ENCODE data around the gene HTR1E.
"Not testable (repeated sequence)": the region's sequence is repeated elsewhere in the genome, so short reads cannot be mapped to it uniquely, and the experiment has no call there.

HTR1E gene

DNA sequence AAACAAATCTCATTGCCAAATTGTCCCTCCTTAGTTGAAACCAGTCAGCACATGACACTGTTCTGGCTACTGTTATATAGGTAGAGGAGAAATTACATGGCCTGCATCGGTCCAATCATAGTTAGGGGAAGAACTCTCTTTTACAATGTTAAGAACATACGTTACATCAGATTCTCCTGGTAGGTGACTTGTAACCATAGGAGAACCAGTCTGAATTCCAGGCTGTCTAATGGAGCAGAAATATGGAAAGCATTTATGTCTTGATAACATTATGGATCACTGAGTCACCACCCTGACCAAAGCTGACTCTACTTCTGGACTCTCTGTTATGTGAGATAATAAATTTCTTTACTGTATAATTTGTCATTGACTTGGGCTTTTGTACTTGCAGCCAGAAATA, 40.9 kb downstream of the HTR1E start:
- no peak for DNase-seq (ENCODE audit: low read depth)

DNA sequence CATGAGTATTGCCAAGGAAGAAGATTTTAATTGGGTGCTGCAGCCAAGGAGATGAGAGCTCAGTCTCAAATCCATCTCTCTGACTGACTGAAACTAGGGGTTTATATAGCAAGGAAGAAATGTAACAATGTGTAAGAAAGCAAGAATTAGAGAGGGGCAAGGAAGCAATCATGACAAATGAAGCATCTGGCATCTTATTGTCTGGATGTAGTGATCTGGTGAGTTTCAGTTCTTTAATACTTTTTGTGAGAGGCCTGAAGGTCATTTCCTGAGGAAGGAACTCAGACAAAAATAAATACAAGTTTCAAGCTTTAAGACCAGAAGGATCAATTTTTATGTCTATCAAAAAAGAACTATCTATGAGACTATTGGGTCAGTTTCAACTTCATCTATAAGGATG, 64.2 kb downstream of the HTR1E start:
- DNase-seq (ENCODE audit: low read depth) = no peak

DNA sequence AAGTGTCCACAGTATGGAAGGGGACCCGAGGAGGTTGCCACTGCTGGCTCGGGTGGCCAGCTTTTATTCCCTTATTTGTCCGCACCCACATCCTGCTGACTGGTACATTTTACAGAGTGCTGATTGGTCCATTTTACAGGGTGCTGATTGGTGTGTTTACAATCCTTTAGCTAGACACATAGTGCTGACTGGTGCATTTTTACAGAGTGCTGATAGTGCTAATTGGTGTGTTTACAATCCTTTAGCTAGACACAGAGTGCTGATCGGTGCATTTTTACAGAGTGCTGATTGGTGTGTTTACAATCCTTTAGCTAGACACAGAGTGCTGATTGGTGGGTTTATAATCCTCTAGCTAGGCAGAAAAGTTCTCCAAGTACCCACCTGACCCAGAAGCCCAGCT, 65.1 kb downstream of the HTR1E start:
- not testable (repeated sequence) for DNase-seq (ENCODE audit: low read depth)

GRCh38 chr6:87006541-87006940, 69.2 kb downstream of the HTR1E start:
- DNase-seq (ENCODE audit: low read depth) = not testable (repeated sequence)

GRCh38 chr6:87009581-87009980, 72.3 kb downstream of the HTR1E start:
- DNase-seq (ENCODE audit: low read depth) = not testable (repeated sequence)

- DNase-seq (ENCODE audit: low read depth) = no peak
Measured at GRCh38 chr6:87012035-87012434, 74.7 kb downstream of the HTR1E start.

- no peak for DNase-seq (ENCODE audit: low read depth)
Measured at GRCh38 chr6:87012743-87013142, 75.4 kb downstream of the HTR1E start.

DNA sequence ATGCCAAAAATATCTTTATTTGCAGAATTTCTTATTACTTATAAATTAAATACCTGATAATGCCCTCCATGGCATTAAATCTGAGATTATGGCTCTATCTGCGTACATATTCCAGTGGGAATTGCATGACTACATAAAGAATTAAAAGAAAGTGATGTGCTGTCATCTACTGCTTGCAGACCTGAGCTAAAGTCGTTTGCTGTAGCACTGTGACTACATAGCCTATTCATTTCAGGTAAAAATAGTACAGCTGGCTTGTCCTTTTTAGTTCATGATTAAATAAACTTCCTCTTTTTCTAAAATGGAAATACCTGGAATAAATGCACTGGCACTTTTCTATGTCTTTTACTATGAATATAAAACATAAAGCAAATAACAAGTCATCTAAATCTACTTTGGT, 79.4 kb downstream of the HTR1E start:
- DNase-seq (ENCODE audit: low read depth) = no peak

GRCh38 chr6:87027021-87027420, 89.7 kb downstream of the HTR1E start:
- DNase-seq (ENCODE audit: low read depth) = no peak

- no peak for DNase-seq (ENCODE audit: low read depth)
Measured at GRCh38 chr6:87029711-87030314, 92.5 kb downstream of the HTR1E start.

DNA sequence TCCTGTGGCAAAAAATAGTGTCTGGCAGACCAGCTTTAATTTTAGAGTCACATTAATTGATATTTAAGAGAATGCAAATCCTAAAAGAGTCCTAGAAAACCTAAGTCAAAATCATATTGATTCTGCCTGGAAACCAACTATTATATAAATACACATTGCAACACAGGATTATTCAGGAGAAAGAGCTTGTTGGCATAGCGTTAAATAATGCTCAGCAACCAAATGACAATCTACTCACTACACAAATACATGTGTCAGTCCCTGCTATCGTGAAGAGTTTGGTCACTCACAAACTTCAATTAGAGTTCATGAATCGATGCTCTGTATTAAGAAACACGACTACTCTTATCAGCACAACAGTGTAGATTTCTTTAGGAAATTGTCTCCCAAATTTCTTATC, 103.4 kb downstream of the HTR1E start:
- no peak for DNase-seq (ENCODE audit: low read depth)

- DNase-seq (ENCODE audit: low read depth) = no peak
Measured at GRCh38 chr6:87045521-87046075, 108.3 kb downstream of the HTR1E start.

GRCh38 chr6:87049779-87050178, 112.5 kb downstream of the HTR1E start:
- DNase-seq (ENCODE audit: low read depth) = no peak

GRCh38 chr6:87053312-87053711, 116.0 kb downstream of the HTR1E start:
- DNase-seq (ENCODE audit: low read depth) = no peak

DNA sequence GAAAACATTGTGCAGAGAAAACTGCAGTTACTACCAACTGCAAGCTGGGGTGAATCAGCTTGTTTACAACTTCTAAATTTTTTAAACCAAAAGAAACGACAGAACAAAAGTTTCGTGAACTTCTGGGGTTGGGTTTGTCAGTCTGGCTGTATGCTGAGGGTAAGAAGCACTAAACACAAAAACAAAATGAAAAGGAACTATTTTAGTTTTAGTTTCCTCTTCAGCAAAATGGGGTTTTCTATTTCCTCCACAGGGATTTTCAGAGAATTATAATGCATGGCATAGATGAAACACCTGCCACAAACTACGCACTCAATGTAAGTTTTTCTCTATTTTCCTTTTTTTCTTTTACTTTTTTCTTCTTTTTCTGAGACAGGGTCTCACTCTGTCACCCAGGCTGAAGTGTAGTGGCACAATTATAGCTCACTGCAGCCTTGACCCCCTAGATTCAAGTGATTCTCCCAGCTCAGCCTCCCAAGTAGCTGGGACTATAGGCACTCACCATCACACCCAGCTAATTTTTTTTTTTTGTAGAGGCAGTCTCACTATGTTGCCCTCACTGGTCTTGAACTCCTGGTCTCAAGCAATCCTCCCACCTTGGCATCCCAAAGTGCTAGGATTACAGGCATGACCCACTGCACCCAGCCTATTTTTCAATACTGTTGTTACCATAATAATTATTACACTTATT, 117.0 kb downstream of the HTR1E start:
- no peak for DNase-seq (ENCODE audit: low read depth)

DNA sequence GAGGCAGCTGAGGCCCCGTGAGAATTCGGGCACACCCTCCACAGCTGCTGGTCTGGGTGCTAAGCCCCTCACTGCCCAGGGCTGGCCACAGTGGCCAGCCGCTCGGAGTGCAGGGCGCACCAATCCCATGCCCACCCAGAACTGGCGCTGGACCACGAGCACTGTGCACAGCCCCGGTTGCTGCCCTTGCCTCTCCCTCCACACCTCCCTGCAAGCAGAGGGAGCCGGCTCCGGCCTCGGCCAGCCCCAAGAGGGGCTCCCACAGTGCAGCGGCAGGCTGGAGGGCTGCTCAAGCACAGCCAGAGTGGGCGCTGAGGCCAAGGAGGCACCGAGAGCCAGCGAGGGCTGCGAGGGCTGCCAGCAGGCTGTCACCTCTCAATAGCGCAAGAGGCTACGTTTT, 122.6 kb downstream of the HTR1E start:
- no peak for DNase-seq (ENCODE audit: low read depth)

DNA sequence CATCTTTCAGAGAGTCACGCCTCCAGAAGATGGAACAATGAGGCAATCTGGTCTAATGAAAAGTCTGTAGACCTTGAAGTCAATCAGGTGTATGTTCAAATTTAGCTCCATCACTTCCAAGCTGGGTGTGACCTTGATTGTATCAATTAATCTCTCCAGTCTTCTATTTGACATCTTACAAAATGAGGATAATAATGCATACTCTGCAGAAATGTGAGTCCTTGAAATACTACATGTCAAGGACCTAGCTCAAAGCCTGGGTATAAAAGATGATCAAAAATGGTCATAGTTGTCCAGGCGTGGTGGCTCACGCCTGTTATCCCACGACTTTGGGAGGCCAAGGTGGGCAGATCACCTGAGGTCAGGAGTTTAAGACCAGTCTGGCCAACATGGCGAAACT, 127.8 kb downstream of the HTR1E start:
- no peak for DNase-seq (ENCODE audit: low read depth)
